ENCODE measurements around the gene NLN. TPM values are rescaled to one million over a fixed set of nuclear protein-coding genes. Genes with fewer than 3 reads are reported as not detected.

NLN gene
- total RNA-seq, 1 experiment from 2014 or later: 34.8 TPM

GRCh38 chr5:65817931-65818330 lies 95.9 kb downstream of the NLN start:
- Histone ChIP-seq H3K36me3 (ENCODE audit: control insufficient read depth, insufficient read depth, low read length) (peaks cover 2% of the 10 kb centered on the region), H3K9me3 (no peaks in the 10 kb centered on the region), H3K4me3 (ENCODE audit: low read depth, low read length) (no peak overlapping the region), H3K4me1 (peaks cover 13% of the 10 kb centered on the region), H3K27me3 (replicated peaks; ENCODE audit: control insufficient read depth, insufficient read depth, low read length) (no peaks in the 10 kb centered on the region)
- no TSS peak for BruUV-seq (replicated peaks)
- intact Hi-C loops (cut with micrococcal nuclease; ENCODE audit: unreplicated experiment): no loop called here
- Mint-ChIP-seq H3K4me1 (ENCODE audit: low read depth, unreplicated experiment) (peaks cover 9% of the 10 kb centered on the region), H3K27me3 (ENCODE audit: insufficient read depth, unreplicated experiment) (no peaks in the 10 kb centered on the region), H3K9me3 (ENCODE audit: unreplicated experiment) (no peaks in the 10 kb centered on the region), H3K4me3 (ENCODE audit: unreplicated experiment) (no peak overlapping the region), H3K27ac (ENCODE audit: unreplicated experiment) (no peak overlapping the region), H3K36me3 (ENCODE audit: insufficient read depth, unreplicated experiment) (peaks cover 34% of the 10 kb centered on the region)
- POLR2A ChIA-PET: no interaction called here
- TF ChIP-seq CTCF (IDR thresholded peaks at IDR 0.05; ENCODE audit: insufficient read depth in 1 of 2, low read depth in 1 of 2, low read length in 1 of 2, severe bottlenecking in 1 of 2, unreplicated experiment in 1 of 2): no peak
- no peak for DNase-seq
- CTCF ChIA-PET: no interaction called here

GRCh38 chr5:65818592-65818991 lies 96.6 kb downstream of the NLN start:
- peaks cover 33% of the 10 kb centered on the region for H3K36me3 Mint-ChIP-seq (ENCODE audit: insufficient read depth, unreplicated experiment)
- no peaks in the 10 kb centered on the region for H3K27me3 Mint-ChIP-seq (ENCODE audit: insufficient read depth, unreplicated experiment)
- peak in 1 of 2 experiments; percentile 50 for DNase-seq
- TF ChIP-seq CTCF (IDR thresholded peaks at IDR 0.05; ENCODE audit: insufficient read depth in 1 of 2, low read depth in 1 of 2, low read length in 1 of 2, severe bottlenecking in 1 of 2, unreplicated experiment in 1 of 2): no peak
- peaks cover 13% of the 10 kb centered on the region for H3K4me1 Mint-ChIP-seq (ENCODE audit: low read depth, unreplicated experiment)
- Histone ChIP-seq H3K9me3 (no peaks in the 10 kb centered on the region), H3K36me3 (ENCODE audit: control insufficient read depth, insufficient read depth, low read length) (no peaks in the 10 kb centered on the region), H3K27me3 (replicated peaks; ENCODE audit: control insufficient read depth, insufficient read depth, low read length) (no peaks in the 10 kb centered on the region), H3K4me3 (ENCODE audit: low read depth, low read length) (no peak overlapping the region), H3K4me1 (peaks cover 20% of the 10 kb centered on the region)
- H3K4me3 Mint-ChIP-seq (ENCODE audit: unreplicated experiment): no peak overlapping the region
- no peaks in the 10 kb centered on the region for H3K9me3 Mint-ChIP-seq (ENCODE audit: unreplicated experiment)
- H3K27ac Mint-ChIP-seq (ENCODE audit: unreplicated experiment): no peak overlapping the region
- ChIA-PET CTCF (no interaction called here), POLR2A (no interaction called here)
- intact Hi-C loops (cut with micrococcal nuclease; ENCODE audit: unreplicated experiment): no loop called here
- no TSS peak for BruUV-seq (replicated peaks)

GRCh38 chr5:65819215-65819904 lies 97.4 kb downstream of the NLN start:
- Histone ChIP-seq H3K27me3 (replicated peaks; ENCODE audit: control insufficient read depth, insufficient read depth, low read length) (no peaks in the 10 kb centered on the region), H3K36me3 (ENCODE audit: control insufficient read depth, insufficient read depth, low read length) (no peaks in the 10 kb centered on the region), H3K4me3 (ENCODE audit: low read depth, low read length) (no peak overlapping the region), H3K4me1 (peaks cover 27% of the 10 kb centered on the region), H3K9me3 (no peaks in the 10 kb centered on the region)
- intact Hi-C loops (cut with micrococcal nuclease; ENCODE audit: unreplicated experiment): no loop called here
- H3K9me3 Mint-ChIP-seq (ENCODE audit: unreplicated experiment): no peaks in the 10 kb centered on the region
- POLR2A ChIA-PET: no interaction called here
- peaks cover 20% of the 10 kb centered on the region for H3K4me1 Mint-ChIP-seq (ENCODE audit: low read depth, unreplicated experiment)
- no peak for DNase-seq
- H3K27me3 Mint-ChIP-seq (ENCODE audit: insufficient read depth, unreplicated experiment): no peaks in the 10 kb centered on the region
- BruUV-seq (replicated peaks): no TSS peak
- peaks cover 29% of the 10 kb centered on the region for H3K36me3 Mint-ChIP-seq (ENCODE audit: insufficient read depth, unreplicated experiment)
- TF ChIP-seq CTCF (IDR thresholded peaks at IDR 0.05; ENCODE audit: insufficient read depth in 1 of 2, low read depth in 1 of 2, low read length in 1 of 2, severe bottlenecking in 1 of 2, unreplicated experiment in 1 of 2): no peak
- CTCF ChIA-PET: no interaction called here
- H3K27ac Mint-ChIP-seq (ENCODE audit: unreplicated experiment): no peak overlapping the region
- H3K4me3 Mint-ChIP-seq (ENCODE audit: unreplicated experiment): no peak overlapping the region
